ENCODE data around the gene STK33.

The STK33 gene

DNA sequence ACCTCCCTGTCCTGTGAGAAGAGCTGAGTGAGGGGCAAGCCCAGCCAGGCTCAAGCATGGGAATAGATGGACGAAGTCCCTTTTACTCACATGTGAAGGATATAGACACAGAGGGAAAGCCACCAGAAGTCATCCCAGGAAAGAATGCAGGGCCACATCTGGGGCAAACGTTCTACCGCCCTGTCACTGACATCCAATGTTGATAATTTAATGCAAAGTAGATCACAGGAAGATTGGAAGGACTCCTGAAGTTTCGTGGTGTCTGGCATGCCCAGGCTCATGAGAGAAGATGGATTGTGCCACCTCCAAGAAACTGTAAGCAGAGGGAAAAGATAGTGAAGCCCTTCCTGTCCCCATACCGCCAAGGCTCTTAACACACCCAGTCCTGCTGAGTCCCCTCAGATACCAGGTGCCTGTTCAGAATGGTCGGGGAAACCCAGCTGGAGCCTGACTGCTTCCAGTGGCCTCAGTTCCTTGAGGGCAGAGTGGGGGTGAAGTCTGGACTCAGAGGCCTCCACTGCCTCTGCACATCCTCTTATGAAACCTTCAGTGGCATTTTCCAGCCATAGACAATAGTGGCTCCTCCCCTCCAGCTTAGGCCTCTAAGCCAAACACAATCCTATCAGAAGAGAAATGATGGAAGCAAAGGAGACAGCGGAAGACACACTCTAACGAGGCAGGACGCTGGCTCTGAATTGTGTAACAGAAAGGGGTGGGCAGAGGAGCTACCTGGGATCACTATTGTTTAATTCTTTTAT, 7.5 kb upstream of the STK33 start:
- no peaks in the 10 kb centered on the region for H3K4me1 ChIP-seq (ENCODE audit: insufficient read depth, low read length, severe bottlenecking)
- H3K9me2 ChIP-seq (ENCODE audit: low read depth, low read length): no peaks in the 10 kb centered on the region
- no peak overlapping the region for H3K27ac ChIP-seq (ENCODE audit: low read depth, low read length, poor library complexity, severe bottlenecking)
- H3K4me3 ChIP-seq (ENCODE audit: low read depth, low read length, poor library complexity, severe bottlenecking): no peak overlapping the region
- no peaks in the 10 kb centered on the region for H3K79me2 ChIP-seq (ENCODE audit: insufficient read depth, low read length)
- H3K9ac ChIP-seq (ENCODE audit: low read length): no peak overlapping the region
- no peak overlapping the region for H3K4me2 ChIP-seq (ENCODE audit: low read length)
- TF ChIP-seq, protein P1, sequence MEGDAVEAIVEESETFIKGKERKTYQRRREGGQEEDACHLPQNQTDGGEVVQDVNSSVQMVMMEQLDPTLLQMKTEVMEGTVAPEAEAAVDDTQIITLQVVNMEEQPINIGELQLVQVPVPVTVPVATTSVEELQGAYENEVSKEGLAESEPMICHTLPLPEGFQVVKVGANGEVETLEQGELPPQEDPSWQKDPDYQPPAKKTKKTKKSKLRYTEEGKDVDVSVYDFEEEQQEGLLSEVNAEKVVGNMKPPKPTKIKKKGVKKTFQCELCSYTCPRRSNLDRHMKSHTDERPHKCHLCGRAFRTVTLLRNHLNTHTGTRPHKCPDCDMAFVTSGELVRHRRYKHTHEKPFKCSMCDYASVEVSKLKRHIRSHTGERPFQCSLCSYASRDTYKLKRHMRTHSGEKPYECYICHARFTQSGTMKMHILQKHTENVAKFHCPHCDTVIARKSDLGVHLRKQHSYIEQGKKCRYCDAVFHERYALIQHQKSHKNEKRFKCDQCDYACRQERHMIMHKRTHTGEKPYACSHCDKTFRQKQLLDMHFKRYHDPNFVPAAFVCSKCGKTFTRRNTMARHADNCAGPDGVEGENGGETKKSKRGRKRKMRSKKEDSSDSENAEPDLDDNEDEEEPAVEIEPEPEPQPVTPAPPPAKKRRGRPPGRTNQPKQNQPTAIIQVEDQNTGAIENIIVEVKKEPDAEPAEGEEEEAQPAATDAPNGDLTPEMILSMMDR (IDR thresholded peaks at IDR 0.05; ENCODE audit: low read length): no peak
- TF ChIP-seq EZH2 (IDR thresholded peaks at IDR 0.05; ENCODE audit: borderline replicate concordance, low read length): no peak
- H4K20me1 ChIP-seq (ENCODE audit: insufficient read depth, low read length): no peaks in the 10 kb centered on the region
- H3K9me3 ChIP-seq (ENCODE audit: low read length): no peaks in the 10 kb centered on the region
- H3F3A ChIP-seq (ENCODE audit: insufficient read depth, low read length): no peaks in the 10 kb centered on the region
- no peaks in the 10 kb centered on the region for H3K27me3 ChIP-seq (ENCODE audit: insufficient read depth, low read length)
- no peak overlapping the region for H2AFZ ChIP-seq (ENCODE audit: low read length)
- H3K36me3 ChIP-seq (ENCODE audit: insufficient read depth, low read length): no peaks in the 10 kb centered on the region

DNA sequence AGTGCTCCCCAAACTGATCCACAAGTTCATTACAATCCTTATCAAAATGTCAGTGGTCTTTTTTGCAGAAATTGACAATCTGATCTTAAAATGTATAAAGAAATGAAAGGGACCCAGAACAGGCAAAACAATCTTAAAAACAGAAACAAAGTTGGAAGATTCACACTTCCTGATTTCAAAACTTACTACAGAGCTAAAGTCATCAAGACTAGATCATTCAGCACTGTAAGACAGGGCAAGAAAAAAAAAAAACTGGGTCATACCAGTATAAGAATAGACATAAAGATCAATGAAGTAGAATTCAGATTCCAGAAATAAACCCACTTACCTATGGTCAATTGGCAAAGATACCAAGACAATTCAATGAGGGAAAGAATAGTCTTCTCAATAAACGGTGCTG, 4.5 kb upstream of the STK33 start:
- TF ChIP-seq, protein P1 (IDR thresholded peaks at IDR 0.05; ENCODE audit: low read length): no peak
- no peak for TF ChIP-seq EZH2 (IDR thresholded peaks at IDR 0.05; ENCODE audit: borderline replicate concordance, low read length)
- Histone ChIP-seq H2AFZ (ENCODE audit: low read length) (no peak overlapping the region), H3K27me3 (ENCODE audit: insufficient read depth, low read length) (no peaks in the 10 kb centered on the region), H3K9me3 (ENCODE audit: low read length) (no peaks in the 10 kb centered on the region), H3K4me2 (ENCODE audit: low read length) (no peak overlapping the region), H3K9me2 (ENCODE audit: low read depth, low read length) (no peaks in the 10 kb centered on the region), H4K20me1 (ENCODE audit: insufficient read depth, low read length) (no peaks in the 10 kb centered on the region), H3K9ac (ENCODE audit: low read length) (no peak overlapping the region), H3K27ac (ENCODE audit: low read depth, low read length, poor library complexity, severe bottlenecking) (no peak overlapping the region), H3K4me3 (ENCODE audit: low read depth, low read length, poor library complexity, severe bottlenecking) (no peak overlapping the region), H3K4me1 (ENCODE audit: insufficient read depth, low read length, severe bottlenecking) (peaks cover 9% of the 10 kb centered on the region), H3K36me3 (ENCODE audit: insufficient read depth, low read length) (no peaks in the 10 kb centered on the region), H3K79me2 (ENCODE audit: insufficient read depth, low read length) (no peaks in the 10 kb centered on the region), H3F3A (ENCODE audit: insufficient read depth, low read length) (no peaks in the 10 kb centered on the region)

DNA sequence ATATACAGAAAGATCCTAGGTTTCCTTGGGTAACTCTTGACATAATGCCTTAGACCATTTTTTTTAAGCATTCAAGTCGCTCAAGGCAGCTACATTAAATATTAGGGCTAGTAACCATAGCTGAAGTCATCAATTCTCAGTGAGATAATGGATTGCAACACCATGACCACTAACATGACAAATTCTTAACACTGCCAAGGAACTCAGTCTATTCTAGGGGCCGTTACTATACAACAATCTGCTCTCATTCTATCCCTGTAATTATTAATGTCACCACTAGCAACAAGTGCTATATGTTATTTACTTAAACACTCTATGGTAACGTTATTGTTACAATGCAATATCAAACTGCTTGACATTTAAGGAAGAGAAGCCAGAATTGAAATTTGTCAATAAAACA, 3.2 kb upstream of the STK33 start:
- Histone ChIP-seq H4K20me1 (ENCODE audit: insufficient read depth, low read length) (no peaks in the 10 kb centered on the region), H3K27me3 (ENCODE audit: insufficient read depth, low read length) (no peaks in the 10 kb centered on the region), H3K9me2 (ENCODE audit: low read depth, low read length) (no peaks in the 10 kb centered on the region), H3F3A (ENCODE audit: insufficient read depth, low read length) (no peaks in the 10 kb centered on the region), H3K9me3 (ENCODE audit: low read length) (no peaks in the 10 kb centered on the region), H2AFZ (ENCODE audit: low read length) (no peak overlapping the region), H3K4me3 (ENCODE audit: low read depth, low read length, poor library complexity, severe bottlenecking) (no peak overlapping the region), H3K27ac (ENCODE audit: low read depth, low read length, poor library complexity, severe bottlenecking) (no peak overlapping the region), H3K36me3 (ENCODE audit: insufficient read depth, low read length) (no peaks in the 10 kb centered on the region), H3K9ac (ENCODE audit: low read length) (no peak overlapping the region), H3K4me2 (ENCODE audit: low read length) (no peak overlapping the region), H3K79me2 (ENCODE audit: insufficient read depth, low read length) (no peaks in the 10 kb centered on the region), H3K4me1 (ENCODE audit: insufficient read depth, low read length, severe bottlenecking) (peaks cover 9% of the 10 kb centered on the region)
- TF ChIP-seq EZH2 (IDR thresholded peaks at IDR 0.05; ENCODE audit: borderline replicate concordance, low read length): no peak
- TF ChIP-seq, protein P1 (IDR thresholded peaks at IDR 0.05; ENCODE audit: low read length): no peak
